ENCODE measurements around the gene GRB10. TPM values are rescaled to one million over a fixed set of nuclear protein-coding genes. Genes with fewer than 3 reads are reported as not detected.

Gene GRB10
- total RNA-seq, 1 experiment from 2014 or later, result 24.7 TPM

Other genes starting within 250 kb of the GRB10 start
- gene DDC, start 217.5 kb downstream of the GRB10 start, total RNA-seq (2014; rRNA removed; shearing (Covaris generic)), result not detected in 2 replicates